Gastrocnemius medialis (tissue), 4 donors: ENCODE data around the gene NPEPL1.

Experiments
- CTCF ChIP-seq, 5 experiments: fragments of 450-650 bp in 3 of 5; fragments of 200-600 bp in 2 of 5; sonication (generic) in 2 of 5; IDR thresholded peaks in 4 of 5; conservative IDR thresholded peaks in 1 of 5; 1 replicate in 4 of 5; 2 replicates in 1 of 5; pipeline ENCODE4 v1.5.1; 2016 to 2019; ENCODE audit warnings: antibody characterized with exemption in 5 of 5, mild to moderate bottlenecking in 3 of 5, moderate library complexity in 3 of 5
- POLR2A ChIP-seq, 2 donors: fragments of 450-650 bp; IDR thresholded peaks; one replicate each; pipeline ENCODE4 v1.6.1; 2017; ENCODE audit warnings: antibody characterized with exemption in 2 of 2, mild to moderate bottlenecking in 2 of 2, moderate library complexity in 2 of 2

- TF ChIP-seq CTCF (IDR thresholded peaks at IDR 0.05 in 4 of 5, conservative IDR thresholded peaks at IDR 0.05 in 1 of 5) (no peak), POLR2A (IDR thresholded peaks at IDR 0.05) (no peak)
Observed at GRCh38 chr20:58650181-58650775, 42.3 kb upstream of the NPEPL1 start.
